ENCODE measurements around the gene MMP17.

MMP17 gene

GRCh38 chr12:131896080-131896810 lies 68.1 kb downstream of the MMP17 start:
- peak; percentile 82 to 88 (median 82) for DNase-seq

- no peak for DNase-seq
Measured at GRCh38 chr12:131896811-131897270, 68.6 kb downstream of the MMP17 start.

GRCh38 chr12:131897276-131897675 lies 69.1 kb downstream of the MMP17 start:
- no peak for DNase-seq

GRCh38 chr12:131897875-131898274 lies 69.7 kb downstream of the MMP17 start:
- DNase-seq = no peak

- peak in 1 of 3 experiments; percentile 24 for DNase-seq
Measured at GRCh38 chr12:131900397-131900796, 72.2 kb downstream of the MMP17 start.
